MM.1S (cell line): ENCODE measurements around the gene KMT2E.

Experiments
- CTCF ChIP-seq: fragments of 300-600 bp; sonication (generic); IDR thresholded peaks from 2 replicates; pipeline ENCODE4 v1.5.1; 2016; ENCODE audit warnings: antibody characterized with exemption, low read length, mixed read lengths
- EZH2 ChIP-seq: fragments of 300-600 bp; sonication (generic); optimal IDR thresholded peaks from 2 replicates; pipeline ENCODE3; 2017; ENCODE audit warnings: low read depth, mild to moderate bottlenecking, antibody characterized with exemption, low read length, mixed read lengths
- EZH2phosphoT487 ChIP-seq: fragments of 300-600 bp; sonication (generic); IDR thresholded peaks from 2 replicates; pipeline ENCODE4 v1.6.1; 2018; ENCODE audit warnings: antibody characterized with exemption, low read length

GRCh38 chr7:105026750-105027149 is 12.7 kb downstream of the KMT2E start:
- TF ChIP-seq CTCF (no peak), EZH2 (no peak), EZH2phosphoT487 (no peak)
